ENCODE measurements around the gene UBE2S. TPM values are rescaled to one million over a fixed set of nuclear protein-coding genes. Genes with fewer than 3 reads are reported as not detected.

Gene UBE2S
- total RNA-seq, 1 donor from 2014 or later = 82.6 TPM

DNA sequence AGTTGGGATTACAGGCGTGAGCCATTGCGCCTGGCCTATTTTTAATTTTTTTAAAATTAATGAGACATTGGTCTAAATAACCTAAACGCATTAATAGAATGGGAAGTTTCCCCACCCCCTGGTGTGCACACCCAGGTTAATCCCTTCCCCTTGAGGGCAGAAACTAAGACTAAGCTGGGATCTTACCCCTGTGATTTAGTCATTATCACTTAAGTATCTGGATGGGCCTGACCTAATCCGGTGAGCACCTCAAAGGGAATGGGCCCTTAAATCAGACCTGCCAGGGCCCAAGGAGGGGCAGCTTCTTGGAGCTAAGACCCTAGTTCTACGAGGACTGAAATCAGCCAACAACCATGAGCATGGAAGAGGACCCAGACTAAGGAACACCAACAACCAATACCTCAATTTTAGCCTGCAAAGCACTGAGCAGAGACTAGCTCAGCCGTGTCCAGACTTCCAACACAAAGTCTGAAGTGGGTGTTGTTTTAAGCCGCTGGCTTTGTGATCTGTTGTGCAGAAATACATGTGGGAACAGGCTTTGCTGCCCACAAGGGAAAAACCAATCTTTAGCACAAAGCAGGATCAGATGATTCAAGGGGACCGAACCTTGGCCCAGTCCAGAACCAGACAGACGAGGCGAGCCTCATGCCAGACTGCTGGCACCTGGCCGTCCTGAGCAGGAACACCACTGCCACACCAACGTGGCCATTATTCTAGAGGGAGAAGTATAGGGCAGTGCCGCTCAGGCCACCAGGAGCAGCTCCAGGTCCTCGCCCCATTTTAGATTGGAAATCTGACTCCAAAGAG lies 7.1 kb downstream of the UBE2S start:
- Histone ChIP-seq H3K9me3 (no peaks in the 10 kb centered on the region), H3K27me3 (no peaks in the 10 kb centered on the region), H3K27ac (no peak overlapping the region), H3K4me1 (no peaks in the 10 kb centered on the region), H3K4me3 (no peak overlapping the region), H3K36me3 (peaks cover 19 to 42% of the 10 kb centered on the region in 2 donors)
- no peak for DNase-seq (ENCODE audit: low spot score in 2 of 2)
- TF ChIP-seq, protein P1, sequence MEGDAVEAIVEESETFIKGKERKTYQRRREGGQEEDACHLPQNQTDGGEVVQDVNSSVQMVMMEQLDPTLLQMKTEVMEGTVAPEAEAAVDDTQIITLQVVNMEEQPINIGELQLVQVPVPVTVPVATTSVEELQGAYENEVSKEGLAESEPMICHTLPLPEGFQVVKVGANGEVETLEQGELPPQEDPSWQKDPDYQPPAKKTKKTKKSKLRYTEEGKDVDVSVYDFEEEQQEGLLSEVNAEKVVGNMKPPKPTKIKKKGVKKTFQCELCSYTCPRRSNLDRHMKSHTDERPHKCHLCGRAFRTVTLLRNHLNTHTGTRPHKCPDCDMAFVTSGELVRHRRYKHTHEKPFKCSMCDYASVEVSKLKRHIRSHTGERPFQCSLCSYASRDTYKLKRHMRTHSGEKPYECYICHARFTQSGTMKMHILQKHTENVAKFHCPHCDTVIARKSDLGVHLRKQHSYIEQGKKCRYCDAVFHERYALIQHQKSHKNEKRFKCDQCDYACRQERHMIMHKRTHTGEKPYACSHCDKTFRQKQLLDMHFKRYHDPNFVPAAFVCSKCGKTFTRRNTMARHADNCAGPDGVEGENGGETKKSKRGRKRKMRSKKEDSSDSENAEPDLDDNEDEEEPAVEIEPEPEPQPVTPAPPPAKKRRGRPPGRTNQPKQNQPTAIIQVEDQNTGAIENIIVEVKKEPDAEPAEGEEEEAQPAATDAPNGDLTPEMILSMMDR (IDR thresholded peaks at IDR 0.05) = no peak
- intact Hi-C loops (cut with DNase I) = loop anchor here (10.0 kb wide), 1 partner anchor 914 kb away; the partner anchor contains the start of gene ZSCAN5A

DNA sequence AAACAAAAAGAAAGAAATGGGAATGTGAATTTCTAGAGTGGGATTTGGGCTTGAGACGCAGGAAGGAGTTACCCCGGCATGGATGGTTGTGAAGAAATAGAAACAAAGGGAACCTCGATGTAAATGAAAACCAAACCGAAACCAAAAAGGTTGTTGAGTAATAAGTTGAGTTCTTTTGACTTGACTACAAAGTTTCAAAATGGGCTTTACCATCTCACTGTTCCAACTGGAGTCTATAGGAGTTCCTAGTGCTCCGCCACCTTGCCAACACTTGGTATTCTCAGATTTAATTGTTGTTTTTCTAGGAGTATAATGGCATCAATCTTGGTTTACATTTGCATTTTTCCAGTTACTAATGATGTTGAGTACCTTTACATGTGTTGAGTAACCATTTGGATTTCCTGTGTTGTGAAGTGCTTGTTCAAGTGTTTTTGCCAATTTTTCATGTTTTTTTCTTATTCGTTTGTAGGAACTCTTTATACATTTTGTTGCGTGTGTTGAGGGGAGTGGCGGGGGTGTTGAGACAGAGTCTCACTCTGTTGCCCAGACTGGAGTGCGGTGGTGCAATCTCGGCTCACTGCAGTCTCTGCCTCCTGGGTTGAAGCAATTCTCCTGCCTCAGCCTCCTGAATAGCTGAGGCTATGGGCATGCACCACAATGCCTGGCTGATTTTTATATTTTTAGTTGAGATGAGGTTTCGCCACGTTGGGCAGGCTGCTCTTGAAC lies 9.2 kb downstream of the UBE2S start:
- peaks cover 16 to 29% of the 10 kb centered on the region in 2 donors for H3K36me3 ChIP-seq
- no peaks in the 10 kb centered on the region for H3K27me3 ChIP-seq
- no peaks in the 10 kb centered on the region for H3K9me3 ChIP-seq
- no peak for DNase-seq (ENCODE audit: low spot score in 2 of 2)
- TF ChIP-seq, protein P1 (IDR thresholded peaks at IDR 0.05) = no peak
- no peak overlapping the region for H3K4me3 ChIP-seq
- intact Hi-C loops (cut with DNase I) = no loop called here
- no peaks in the 10 kb centered on the region for H3K4me1 ChIP-seq
- no peak overlapping the region for H3K27ac ChIP-seq

DNA sequence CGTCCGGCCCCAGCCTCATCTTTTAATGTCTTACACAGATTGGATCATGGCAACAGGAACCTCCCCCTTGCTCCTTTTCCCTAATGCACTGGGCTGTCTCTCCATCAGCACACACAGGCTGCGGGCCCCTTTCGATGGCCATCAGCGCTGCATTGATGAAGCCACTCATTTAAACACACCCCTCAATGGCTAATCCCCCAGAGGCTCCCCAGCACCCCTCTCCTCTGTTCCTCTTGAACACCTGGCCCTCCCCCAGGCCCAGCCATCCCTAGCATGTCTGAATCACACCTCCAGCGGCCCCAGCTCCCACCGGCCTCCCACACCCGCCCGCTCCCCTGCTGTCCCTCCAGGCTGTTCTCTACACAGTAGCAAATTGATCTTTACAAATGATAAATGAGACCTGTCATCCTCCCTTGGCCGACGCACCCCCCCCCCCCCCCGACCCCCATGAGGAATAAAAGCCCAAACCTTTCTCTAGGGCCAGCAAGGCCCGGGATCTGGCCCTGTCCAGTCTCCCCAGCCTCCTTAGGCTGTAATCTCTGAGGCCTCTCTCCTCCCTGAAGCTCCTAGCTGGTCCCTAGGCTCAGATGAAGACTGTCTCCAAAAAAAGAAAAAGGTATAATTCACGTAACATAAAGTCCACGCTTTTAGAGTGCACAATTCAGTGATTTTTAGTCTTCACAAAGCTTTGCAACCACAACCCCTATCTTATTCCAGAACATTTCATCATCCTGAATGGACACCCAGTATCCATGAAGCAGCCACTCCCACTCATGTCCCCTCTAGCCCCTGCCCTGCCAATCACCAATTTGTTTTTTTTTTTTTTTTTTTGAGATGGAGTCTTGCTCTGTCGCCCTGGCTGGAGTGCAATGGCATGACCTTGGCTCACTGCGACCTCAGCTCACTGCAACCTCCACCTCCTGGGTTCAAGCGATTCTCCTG lies 14.5 kb downstream of the UBE2S start:
- intact Hi-C loops (cut with DNase I) = no loop called here
- H3K4me3 ChIP-seq = no peak overlapping the region
- no peaks in the 10 kb centered on the region for H3K27me3 ChIP-seq
- peaks cover 21 to 35% of the 10 kb centered on the region in 2 donors for H3K36me3 ChIP-seq
- no peak overlapping the region for H3K27ac ChIP-seq
- no peaks in the 10 kb centered on the region for H3K9me3 ChIP-seq
- peaks cover 2 to 9% of the 10 kb centered on the region in 2 donors for H3K4me1 ChIP-seq
- DNase-seq (ENCODE audit: low spot score in 2 of 2) = no peak
- TF ChIP-seq, protein P1 (IDR thresholded peaks at IDR 0.05) = no peak

DNA sequence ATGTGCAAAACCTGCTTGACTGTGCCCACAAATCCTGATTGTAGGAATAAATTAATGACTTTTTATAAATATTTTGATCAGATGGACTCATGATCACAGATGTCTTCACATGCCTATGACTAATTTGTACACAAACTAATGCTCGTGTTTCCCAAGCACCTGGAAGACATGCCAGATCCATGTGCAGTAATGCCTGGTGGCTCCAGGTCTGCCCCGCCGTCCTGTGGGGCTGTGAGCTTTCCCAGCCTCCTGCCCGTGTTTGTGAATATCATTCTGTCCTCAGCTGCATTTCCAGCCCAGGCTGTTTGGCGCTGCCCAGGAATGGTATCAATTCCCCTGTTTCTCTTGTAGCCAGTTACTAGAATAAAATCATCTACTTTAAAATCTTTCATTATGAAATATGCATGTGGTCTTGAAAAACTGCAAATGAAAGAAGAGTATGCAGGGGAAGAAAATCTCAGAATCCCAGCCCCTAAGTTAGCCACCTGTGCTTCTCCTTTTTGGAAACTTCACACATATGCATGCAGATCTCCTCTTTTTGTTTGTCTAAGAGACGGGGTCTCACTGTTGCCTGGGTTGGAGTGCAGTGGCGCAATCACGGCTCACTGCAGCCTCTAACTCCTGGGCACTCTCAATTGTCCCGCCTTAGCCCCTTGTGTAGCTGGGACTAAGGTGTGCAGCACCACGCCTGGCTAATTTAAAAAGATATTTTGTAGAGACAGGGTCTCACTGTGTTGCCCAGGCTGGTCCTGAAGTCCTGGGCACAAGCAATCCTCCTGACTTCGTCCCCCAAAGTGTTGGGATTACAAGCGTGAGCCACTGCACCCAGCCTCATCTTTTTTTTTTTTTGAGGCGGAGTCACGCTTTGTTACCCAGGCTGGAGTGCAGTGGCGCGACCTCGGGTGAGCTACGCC lies 15.6 kb downstream of the UBE2S start:
- Histone ChIP-seq H3K4me1 (peaks cover 11 to 20% of the 10 kb centered on the region in 2 donors), H3K9me3 (no peaks in the 10 kb centered on the region), H3K27ac (no peak overlapping the region), H3K27me3 (no peaks in the 10 kb centered on the region), H3K4me3 (no peak overlapping the region), H3K36me3 (peaks cover 32 to 43% of the 10 kb centered on the region in 2 donors)
- TF ChIP-seq, protein P1 (IDR thresholded peaks at IDR 0.05) = no peak
- DNase-seq (ENCODE audit: low spot score in 2 of 2) = no peak
- intact Hi-C loops (cut with DNase I) = no loop called here

Data from ascending aorta (tissue), 2 donors.